GM12873 (cell line): ENCODE measurements around the gene PCSK2.

Experiments used
- CTCF ChIP-seq: IDR thresholded peaks from 2 replicates; pipeline ENCODE4 v1.5.1; 2012; ENCODE audit warnings: low read depth, mild to moderate bottlenecking, moderate library complexity, low read length, control low read depth; ENCODE audit not compliant: insufficient read depth; ENCODE audit errors: missing control alignments

PCSK2 gene

GRCh38 chr20:17522528-17522927 is 295.7 kb downstream of the PCSK2 start:
- no peak for TF ChIP-seq CTCF

- no peak for TF ChIP-seq CTCF
Observed at GRCh38 chr20:17523326-17523725, 296.5 kb downstream of the PCSK2 start.

- TF ChIP-seq CTCF: no peak
Observed at GRCh38 chr20:17524560-17524959, 297.7 kb downstream of the PCSK2 start.

- no peak for TF ChIP-seq CTCF
Observed at GRCh38 chr20:17525132-17525531, 298.3 kb downstream of the PCSK2 start.

GRCh38 chr20:17525650-17526049 is 298.8 kb downstream of the PCSK2 start:
- TF ChIP-seq CTCF: no peak

GRCh38 chr20:17529586-17529985 is 302.7 kb downstream of the PCSK2 start:
- no peak for TF ChIP-seq CTCF

- no peak for TF ChIP-seq CTCF
Observed at GRCh38 chr20:17530153-17530552, 303.3 kb downstream of the PCSK2 start.
